Right cardiac atrium (tissue), 5 donors: Measurements from ENCODE around the gene FNDC3B. TPM values are rescaled to one million over a fixed set of nuclear protein-coding genes. Genes with fewer than 3 reads are reported as not detected.

Experiments
- ATAC-seq, 2 donors: fragments of 200-7000 bp; cut with Tn5 transposase; one replicate each; pipeline versions ENCODE4 v1.8.0 to v1.9.1; 2020; ENCODE audit warnings: moderate library complexity in 2 of 2, mild to moderate bottlenecking in 1 of 2
- DNase-seq, 3 donors: peaks; one replicate each; pipeline ENCODE4 v3.0.0-alpha.2; 2020
- H3K27ac ChIP-seq: one replicate; pipeline ENCODE4 v1.5.1; 2013; ENCODE audit warnings: mild to moderate bottlenecking, low read length, control low read depth, moderate library complexity
- H3K27me3 ChIP-seq: one replicate; pipeline ENCODE4 v1.6.1; 2013; ENCODE audit not compliant: control insufficient read depth, insufficient read depth
- H3K4me1 ChIP-seq: one replicate; pipeline ENCODE4 v1.6.1; 2013; ENCODE audit warnings: low read length; ENCODE audit not compliant: control insufficient read depth, insufficient read depth
- H3K4me3 ChIP-seq: one replicate; pipeline ENCODE4 v1.5.1; 2013; ENCODE audit warnings: low read length, control low read depth
- H3K9me3 ChIP-seq: one replicate; pipeline ENCODE4 v1.6.1; 2013; ENCODE audit warnings: low read length; ENCODE audit not compliant: control insufficient read depth
- WGBS: extraction: QIAGEN DNeasy Blood & Tissue Kit; methylation state at CpG from one replicate; pipeline ENCODE4 v1.1.7; 2013; 5-methylcytosine and 5-hydroxymethylcytosine counted together
- intact Hi-C, 4 donors: fragments of 100-400 bp; cut with DNase I; formaldehyde crosslinking; loops; one replicate each; pipeline versions ENCODE4 v1.11.0 to v1.14.0; 2022 to 2023
- polyA plus RNA-seq: library from polyadenylated mRNA; stranded (reverse); fragments of 200-250 nt; gene quantifications from one replicate; pipeline ENCODE4 v1.2.3, GENCODE V29; 2013
- total RNA-seq, 4 donors: library from RNA; stranded (reverse); fragmentation: NEBNext Ultra II Directional; extraction: Animal tissue kit (Norgen Biotek cat#: 25700); gene quantifications; one replicate each; pipeline ENCODE4 v1.2.1, GENCODE V29; 2021
- donor health status: healthy with polysubstance abuse.
- donor health status: DM: no; HTN: yes; CAD: no.
- donor health status: DM: no; HTN: no; CAD: no.
- donor health status: DM: no; HTN: yes; CAD: no; lungs with severe emphysema.
- donor health status: DM: yes; HTN: yes; CAD: no.

FNDC3B gene
- total and polyA plus RNA-seq, 5 donors: 15.8 to 117 (median 83.0) TPM

GRCh38 chr3:172266103-172266502, 226.7 kb downstream of the FNDC3B start:
- WGBS: 98% methylated on average over 3 of the region's 3 CpGs
- ATAC-seq: no peak
- intact Hi-C loops: no loop called here

GRCh38 chr3:172268425-172268824, 229.0 kb downstream of the FNDC3B start:
- no peak overlapping the region for H3K27ac ChIP-seq
- DNase-seq (no peak), ATAC-seq (peak in 1 of 2 donors; percentile 22)
- intact Hi-C loops: no loop called here
- H3K4me1 ChIP-seq: peaks cover 2% of the 10 kb centered on the region
- H3K27me3 ChIP-seq: no peaks in the 10 kb centered on the region
- H3K4me3 ChIP-seq: no peak overlapping the region
- H3K9me3 ChIP-seq: no peaks in the 10 kb centered on the region
- 46% methylated on average over 3 of the region's 3 CpGs for WGBS

More at GRCh38 chr3:172266103-172266502, 226.7 kb downstream of the FNDC3B start:
- no peak for DNase-seq
- no peaks in the 10 kb centered on the region for H3K9me3 ChIP-seq
- no peak overlapping the region for H3K27ac ChIP-seq
- H3K27me3 ChIP-seq: no peaks in the 10 kb centered on the region
- H3K4me1 ChIP-seq: peaks cover 5% of the 10 kb centered on the region
- no peak overlapping the region for H3K4me3 ChIP-seq

- Histone ChIP-seq H3K27ac (no peak overlapping the region), H3K4me3 (no peak overlapping the region)
- 58% methylated on average over 2 of the region's 2 CpGs for WGBS
Observed at GRCh38 chr3:172268868-172269267, 229.5 kb downstream of the FNDC3B start.

GRCh38 chr3:172270557-172271166, 231.3 kb downstream of the FNDC3B start:
- ATAC-seq (no peak), DNase-seq (no peak)
- Histone ChIP-seq H3K27me3 (no peaks in the 10 kb centered on the region), H3K4me1 (peaks cover 4% of the 10 kb centered on the region), H3K9me3 (no peaks in the 10 kb centered on the region), H3K4me3 (no peak overlapping the region), H3K27ac (no peak overlapping the region)
- intact Hi-C loops: no loop called here
- 87% methylated on average over 4 of the region's 4 CpGs for WGBS

More at GRCh38 chr3:172268868-172269267, 229.5 kb downstream of the FNDC3B start:
- peaks cover 2% of the 10 kb centered on the region for H3K4me1 ChIP-seq
- no peaks in the 10 kb centered on the region for H3K27me3 ChIP-seq
- intact Hi-C loops: no loop called here
- H3K9me3 ChIP-seq: no peaks in the 10 kb centered on the region
- no peak for DNase-seq
- no peak for ATAC-seq

GRCh38 chr3:172271386-172271976, 232.1 kb downstream of the FNDC3B start:
- Histone ChIP-seq H3K4me1 (peaks cover 4% of the 10 kb centered on the region), H3K27ac (no peak overlapping the region), H3K9me3 (no peaks in the 10 kb centered on the region), H3K27me3 (no peaks in the 10 kb centered on the region), H3K4me3 (no peak overlapping the region)
- ATAC-seq (no peak), DNase-seq (no peak)
- 93% methylated on average over 9 of the region's 9 CpGs for WGBS
- intact Hi-C loops: no loop called here

GRCh38 chr3:172272698-172273097, 233.3 kb downstream of the FNDC3B start:
- intact Hi-C loops: no loop called here
- Histone ChIP-seq H3K4me3 (no peak overlapping the region), H3K4me1 (peaks cover 4% of the 10 kb centered on the region), H3K27me3 (no peaks in the 10 kb centered on the region), H3K27ac (no peak overlapping the region), H3K9me3 (no peaks in the 10 kb centered on the region)
- ATAC-seq (no peak), DNase-seq (no peak)
- WGBS: 71% methylated on average over 2 of the region's 2 CpGs

GRCh38 chr3:172273378-172273777, 234.0 kb downstream of the FNDC3B start:
- no peaks in the 10 kb centered on the region for H3K9me3 ChIP-seq
- DNase-seq (no peak), ATAC-seq (no peak)
- H3K4me1 ChIP-seq: peaks cover 7% of the 10 kb centered on the region
- H3K27me3 ChIP-seq: no peaks in the 10 kb centered on the region
- H3K4me3 ChIP-seq: no peak overlapping the region
- 99% methylated on average over 1 of the region's 1 CpG for WGBS
- intact Hi-C loops: no loop called here
- no peak overlapping the region for H3K27ac ChIP-seq

GRCh38 chr3:172274906-172275305, 235.5 kb downstream of the FNDC3B start:
- Histone ChIP-seq H3K4me1 (peaks cover 8% of the 10 kb centered on the region), H3K27me3 (no peaks in the 10 kb centered on the region), H3K4me3 (no peak overlapping the region), H3K9me3 (no peaks in the 10 kb centered on the region), H3K27ac (no peak overlapping the region)
- ATAC-seq (no peak), DNase-seq (no peak)
- intact Hi-C loops: no loop called here
- WGBS: 94% methylated on average over 2 of the region's 2 CpGs

- no peak overlapping the region for H3K27ac ChIP-seq
- H3K9me3 ChIP-seq: no peaks in the 10 kb centered on the region
- WGBS: 78% methylated on average over 1 of the region's 1 CpG
Observed at GRCh38 chr3:172275586-172275985, 236.2 kb downstream of the FNDC3B start.

GRCh38 chr3:172276103-172276502, 236.7 kb downstream of the FNDC3B start:
- Histone ChIP-seq H3K4me1 (peaks cover 9% of the 10 kb centered on the region), H3K27me3 (no peaks in the 10 kb centered on the region), H3K27ac (no peak overlapping the region), H3K4me3 (no peak overlapping the region), H3K9me3 (no peaks in the 10 kb centered on the region)
- no peak for DNase-seq
- intact Hi-C loops: no loop called here
- ATAC-seq: no peak

More at GRCh38 chr3:172275586-172275985, 236.2 kb downstream of the FNDC3B start:
- no peak overlapping the region for H3K4me3 ChIP-seq
- ATAC-seq (no peak), DNase-seq (no peak)
- intact Hi-C loops: no loop called here
- peaks cover 9% of the 10 kb centered on the region for H3K4me1 ChIP-seq
- H3K27me3 ChIP-seq: no peaks in the 10 kb centered on the region

- Histone ChIP-seq H3K27ac (no peak overlapping the region), H3K27me3 (no peaks in the 10 kb centered on the region), H3K9me3 (no peaks in the 10 kb centered on the region), H3K4me1 (peaks cover 7% of the 10 kb centered on the region), H3K4me3 (no peak overlapping the region)
- ATAC-seq: no peak
- intact Hi-C loops: no loop called here
- DNase-seq: no peak
- 93% methylated on average over 5 of the region's 5 CpGs for WGBS
Observed at GRCh38 chr3:172277151-172277652, 237.8 kb downstream of the FNDC3B start.
